AG10803 (cell line): ENCODE data around the gene VN1R5.
"Not testable (repeated sequence)": the region's sequence is repeated elsewhere in the genome, so short reads cannot be mapped to it uniquely, and the experiment has no call there.

ENCODE experiments used
- DNase-seq: peaks from one replicate; pipeline ENCODE4 v3.0.0; 2010; ENCODE audit warnings: low read depth
- H3K4me3 ChIP-seq: 2 replicates; pipeline ENCODE4 v1.5.1; 2011; ENCODE audit warnings: mild to moderate bottlenecking, low read length, control low read depth
- CTCF ChIP-seq: conservative IDR thresholded peaks from 2 replicates; pipeline ENCODE4 v1.5.1; 2011; ENCODE audit warnings: mild to moderate bottlenecking, low read length, control low read depth, inconsistent platforms

Gene VN1R5

GRCh38 chr1:247255772-247256171 lies at the start of gene VN1R5:
Gene VN1R5, plus strand, starts transcription at chr1:247256072.
- not testable (repeated sequence) for DNase-seq, H3K4me3 ChIP-seq

- DNase-seq = peak; percentile 3
- H3K4me3 ChIP-seq = peak overlapping the region; percentile 96
- no peak for TF ChIP-seq CTCF
Measured at GRCh38 chr1:247209396-247209795, 46.5 kb upstream of the VN1R5 start.

- peak; percentile 2 for DNase-seq
Measured at GRCh38 chr1:247210062-247210375, 45.9 kb upstream of the VN1R5 start.

GRCh38 chr1:247210376-247211117 lies 45.3 kb upstream of the VN1R5 start:
- peak overlapping the region; percentile 96 for H3K4me3 ChIP-seq
- TF ChIP-seq CTCF = no peak
- peak; percentile 85 for DNase-seq

More at GRCh38 chr1:247210062-247210375, 45.9 kb upstream of the VN1R5 start:
- H3K4me3 ChIP-seq = peak overlapping the region; percentile 96
- TF ChIP-seq CTCF = no peak

GRCh38 chr1:247211339-247211738 lies 44.5 kb upstream of the VN1R5 start:
- no peak for TF ChIP-seq CTCF
- H3K4me3 ChIP-seq = no peak overlapping the region
- no peak for DNase-seq

- no peak for TF ChIP-seq CTCF
- H3K4me3 ChIP-seq = no peak overlapping the region
- DNase-seq = no peak
Measured at GRCh38 chr1:247212012-247212411, 43.9 kb upstream of the VN1R5 start.

- DNase-seq = peak; percentile 33
- no peak overlapping the region for H3K4me3 ChIP-seq
- no peak for TF ChIP-seq CTCF
Measured at GRCh38 chr1:247212627-247213617, 43.0 kb upstream of the VN1R5 start.
